Stimulated activated CD4-positive, alpha-beta T cell treated with anti-CD3 and anti-CD28 coated beads, Interleukin-15, amount 100 ng/mL, for 48 hours (primary cell): Measurements from ENCODE around the gene EPHB2.

Experiments
- DNase-seq, 2 donors: peaks; one replicate each; pipeline ENCODE4 v3.0.0-alpha.2; 2020; ENCODE audit warnings: low read depth in 2 of 2

EPHB2 gene

GRCh38 chr1:22751124-22751531 lies 40.5 kb downstream of the EPHB2 start:
- no peak for DNase-seq

DNA sequence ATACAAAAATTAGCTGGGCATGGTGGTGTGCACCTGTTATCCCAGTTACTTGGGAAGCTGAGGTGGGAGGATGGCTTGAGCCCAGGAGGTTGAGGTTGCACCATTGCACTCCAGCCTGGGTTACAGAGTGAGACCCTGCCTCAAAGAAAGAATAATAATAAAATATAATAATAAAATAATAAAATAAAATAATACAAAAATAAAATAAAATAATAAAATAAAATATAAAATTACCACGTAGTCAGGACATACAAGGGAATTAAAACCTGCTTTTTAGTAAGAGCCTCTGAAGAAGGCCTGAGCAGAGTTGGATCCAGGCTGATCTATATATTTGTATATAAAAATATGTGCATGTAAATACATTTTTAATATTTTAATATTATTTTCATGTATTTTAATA lies 41.7 kb downstream of the EPHB2 start:
- DNase-seq = no peak

- no peak for DNase-seq
These were observed 42.9 kb downstream of the EPHB2 start for GRCh38 chr1:22753481-22753971.

- DNase-seq = no peak
These were observed 43.6 kb downstream of the EPHB2 start for GRCh38 chr1:22754106-22754768.

GRCh38 chr1:22754824-22755223 lies 44.2 kb downstream of the EPHB2 start:
- DNase-seq = no peak

DNA sequence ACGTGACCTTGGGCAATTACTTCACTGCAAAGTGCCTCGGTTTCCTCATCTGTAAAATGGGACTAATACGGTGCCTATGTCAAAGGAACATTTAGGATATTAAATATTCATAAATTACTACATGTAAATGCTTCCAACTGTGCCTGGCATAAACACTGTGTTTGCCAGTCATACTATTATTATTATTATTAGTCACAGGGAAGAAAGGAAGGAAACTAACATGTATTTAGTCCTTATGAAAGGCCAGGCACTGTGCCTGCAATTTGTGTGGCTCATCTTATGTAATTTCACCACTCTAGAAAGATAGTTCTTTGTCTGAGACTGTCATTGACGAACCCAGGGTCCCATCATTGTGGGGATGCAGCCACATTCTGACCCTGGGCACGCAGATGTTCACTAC lies 45.0 kb downstream of the EPHB2 start:
- no peak for DNase-seq

DNA sequence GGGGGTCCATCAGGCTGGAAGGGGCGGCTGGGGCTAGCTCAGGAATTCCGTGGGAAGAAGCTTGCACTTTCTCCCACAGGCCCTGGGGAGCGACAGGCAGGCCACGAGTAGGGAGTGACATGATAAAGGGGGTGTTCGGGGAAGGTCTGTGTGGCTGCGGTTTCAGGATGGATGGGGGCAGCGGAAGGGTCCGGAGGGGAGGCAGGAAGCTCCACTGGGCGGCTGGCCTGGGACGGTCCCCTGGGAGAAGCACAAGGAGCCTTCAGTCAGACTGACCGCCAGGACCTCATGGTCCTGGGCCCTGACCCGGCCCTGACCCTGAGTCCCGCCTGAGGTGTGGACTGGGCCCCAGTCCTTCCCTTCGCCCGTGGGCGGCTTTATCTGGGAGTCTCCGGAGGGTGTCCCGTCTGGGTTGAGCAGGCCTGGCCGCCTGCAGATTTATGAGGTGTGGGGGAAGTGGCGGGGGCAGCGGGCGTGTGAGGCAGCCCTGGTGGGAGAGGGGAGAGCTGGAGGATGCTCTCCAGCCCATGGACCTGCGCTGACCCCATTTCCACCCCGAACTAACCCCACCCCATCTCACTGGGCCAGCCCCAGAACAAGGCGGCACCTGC lies 45.6 kb downstream of the EPHB2 start:
- DNase-seq = no peak

DNA sequence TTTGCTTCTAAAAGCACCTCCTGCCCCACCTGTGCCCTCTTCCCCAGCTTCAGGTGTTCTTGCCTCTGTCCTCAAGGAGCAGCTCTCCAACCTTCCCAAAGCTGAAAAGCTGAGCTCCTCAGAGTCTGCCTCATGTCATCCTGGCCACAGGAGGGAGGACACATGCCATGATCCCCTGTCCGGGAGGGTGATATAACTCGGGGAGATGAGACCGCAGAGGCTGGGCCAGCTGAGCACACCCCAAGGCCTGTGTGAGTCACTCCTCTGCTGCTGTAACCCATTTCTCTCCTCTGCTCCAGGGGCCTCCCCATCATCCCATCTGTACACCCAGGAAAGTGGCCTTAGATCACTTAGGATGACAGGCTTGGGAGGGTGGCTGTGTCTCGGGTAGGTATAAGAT lies 49.8 kb downstream of the EPHB2 start:
- DNase-seq = no peak

DNA sequence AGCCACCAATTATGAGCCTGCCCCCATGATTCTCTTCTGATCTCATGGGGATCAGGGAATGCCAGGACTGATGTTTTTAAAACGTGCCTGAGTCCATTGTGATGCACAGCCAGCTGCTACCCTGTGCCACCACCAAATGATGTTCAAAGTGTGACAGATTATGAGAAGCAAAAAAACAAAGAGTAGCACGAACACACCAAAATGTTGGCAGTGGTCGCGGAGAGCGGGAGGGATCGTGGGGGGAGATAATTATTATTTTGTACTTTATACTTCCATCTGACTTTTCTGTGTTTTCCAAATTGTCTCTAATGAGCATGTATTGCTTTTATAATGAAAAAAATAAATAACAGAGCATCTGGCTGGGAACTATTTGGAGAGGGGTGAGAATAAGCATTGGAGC lies 50.5 kb downstream of the EPHB2 start:
- no peak for DNase-seq

DNA sequence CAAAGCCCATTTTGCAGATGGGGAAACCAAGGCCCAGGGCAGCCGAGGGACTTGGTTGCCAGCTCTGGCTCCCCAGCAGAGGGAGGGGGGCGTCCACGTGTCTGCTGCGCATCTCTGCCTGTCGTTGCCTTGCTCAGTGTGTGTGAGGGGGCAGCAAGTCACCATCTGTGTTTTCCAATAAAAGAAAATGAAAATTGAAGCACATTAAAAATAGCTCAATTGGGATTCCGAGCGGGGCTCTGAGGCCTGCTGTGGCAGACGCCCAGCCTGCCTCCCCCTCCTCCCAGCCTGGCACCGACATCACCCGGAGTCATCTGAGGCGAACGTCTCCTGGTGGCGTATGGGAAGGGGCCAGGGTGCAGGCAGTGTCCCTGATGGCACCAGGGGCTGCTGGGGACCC lies 51.2 kb downstream of the EPHB2 start:
- DNase-seq = no peak

GRCh38 chr1:22763487-22764200 lies 53.0 kb downstream of the EPHB2 start:
- DNase-seq = no peak

- DNase-seq = no peak
These were observed 57.2 kb downstream of the EPHB2 start for GRCh38 chr1:22767852-22768251.

DNA sequence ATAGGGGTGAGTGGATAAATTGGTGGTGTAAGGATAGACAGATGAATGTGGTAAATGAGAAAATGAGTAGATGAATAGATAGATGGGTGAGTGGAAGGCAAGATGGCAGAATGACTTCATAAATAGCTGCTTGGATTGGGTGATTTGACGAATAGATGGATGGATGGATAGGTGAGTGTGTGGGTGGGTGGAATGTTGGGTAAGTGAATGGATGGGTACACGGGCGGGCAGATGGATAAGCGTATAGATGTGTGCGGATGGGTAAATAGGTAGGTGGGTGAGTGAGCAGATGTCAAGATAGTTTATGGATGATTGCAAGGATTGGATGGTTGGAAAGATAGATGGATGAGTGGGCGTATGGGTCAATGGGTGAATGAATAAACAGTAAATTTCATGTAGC lies 59.3 kb downstream of the EPHB2 start:
- DNase-seq = no peak

DNA sequence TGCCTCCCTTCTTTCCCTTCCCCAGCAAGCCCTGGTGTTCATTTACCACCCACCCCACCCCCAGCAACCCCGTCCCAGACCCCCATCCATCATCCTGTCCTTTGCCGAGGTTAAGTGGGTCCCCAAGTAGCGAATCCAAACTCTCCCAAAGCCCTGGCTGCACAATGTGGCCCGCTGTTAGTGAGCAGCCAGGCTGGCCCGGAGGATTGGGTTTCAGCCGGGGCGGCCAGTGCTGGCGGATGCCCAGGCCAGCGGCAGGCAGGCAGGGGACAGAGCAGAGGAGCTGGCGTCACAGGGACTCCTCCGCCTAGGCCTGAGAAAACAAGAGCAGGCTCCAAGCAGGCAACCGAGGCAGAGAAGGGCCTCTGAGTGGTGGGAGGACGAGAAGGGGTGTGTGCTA lies 61.4 kb downstream of the EPHB2 start:
- DNase-seq = no peak

GRCh38 chr1:22773981-22774832 lies 63.6 kb downstream of the EPHB2 start:
- DNase-seq = no peak

DNA sequence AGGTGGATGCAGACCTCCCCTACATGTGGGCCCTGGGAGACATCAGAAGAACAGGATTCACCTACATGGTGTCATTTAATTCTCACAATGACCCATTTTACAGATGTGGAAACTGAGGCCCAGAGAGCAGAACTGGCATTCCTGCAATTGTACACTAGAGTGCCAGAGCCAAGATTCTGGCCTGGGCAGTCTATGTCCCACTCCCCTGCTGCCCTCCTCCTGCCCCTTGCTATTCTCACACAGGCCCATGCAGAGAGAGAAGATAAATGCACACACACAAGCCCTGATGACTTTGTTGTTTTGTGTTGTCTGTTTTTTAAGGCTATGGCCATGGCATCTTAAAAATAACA lies 64.2 kb downstream of the EPHB2 start:
- DNase-seq = no peak

- no peak for DNase-seq
These were observed 64.8 kb downstream of the EPHB2 start for GRCh38 chr1:22775478-22775877.

- no peak for DNase-seq
These were observed 65.5 kb downstream of the EPHB2 start for GRCh38 chr1:22776035-22776613.

DNA sequence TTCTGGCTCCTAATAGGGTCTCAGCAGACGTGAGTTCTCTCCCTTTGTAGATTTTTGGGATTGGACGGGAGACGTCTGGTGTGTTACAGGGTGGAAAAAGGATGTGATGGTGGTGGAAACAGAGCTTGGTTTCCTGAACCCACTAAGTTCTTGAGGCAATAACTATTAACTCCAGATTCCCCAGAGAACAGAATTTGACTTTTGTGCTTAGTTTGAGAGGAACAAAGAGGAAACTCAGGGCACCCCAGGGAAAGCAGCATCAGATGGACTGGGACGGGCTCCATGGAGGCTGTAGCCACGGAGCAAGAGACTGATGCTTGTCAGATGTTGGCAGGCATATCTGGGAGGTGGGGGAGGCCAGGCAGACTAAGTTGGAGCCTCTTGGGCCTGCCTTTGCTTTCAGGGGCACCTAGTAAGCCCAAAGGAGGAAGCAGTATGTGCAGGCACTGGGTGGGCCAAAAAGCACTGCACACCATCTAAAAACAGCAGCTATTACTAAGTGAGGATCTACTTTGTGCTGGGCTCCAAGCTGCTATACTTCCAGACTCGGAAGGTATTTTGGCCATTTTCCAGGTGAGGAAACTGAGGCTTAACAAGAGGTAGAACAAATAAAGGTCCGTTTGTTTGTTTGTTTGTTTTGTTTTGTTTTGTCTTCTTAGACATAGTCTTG lies 66.9 kb downstream of the EPHB2 start:
- DNase-seq = no peak

DNA sequence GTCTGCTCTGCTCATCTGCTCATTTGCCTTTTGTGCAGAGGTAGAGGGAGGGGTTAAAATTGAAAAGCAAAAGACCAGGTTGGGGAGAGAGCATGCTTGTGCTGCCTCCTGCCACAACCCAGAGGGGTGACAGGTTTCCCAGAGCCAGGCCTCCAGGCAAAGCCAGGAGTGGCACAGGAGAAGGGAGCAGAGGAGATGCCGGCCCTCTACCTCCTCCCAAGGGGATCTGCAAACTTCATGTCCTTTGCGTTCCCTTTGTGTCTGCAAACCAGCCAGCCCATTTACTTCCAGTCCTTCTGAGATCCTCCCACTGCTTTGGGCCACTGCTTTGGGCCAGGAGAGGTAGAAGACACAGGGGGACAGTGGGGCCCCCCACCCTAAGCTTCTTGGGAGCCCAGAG lies 67.8 kb downstream of the EPHB2 start:
- DNase-seq = no peak

GRCh38 chr1:22778862-22779520 lies 68.4 kb downstream of the EPHB2 start:
- DNase-seq = no peak
